Measurements from ENCODE around the gene ENOSF1. TPM values are rescaled to one million over a fixed set of nuclear protein-coding genes. Genes with fewer than 3 reads are reported as not detected.

ENOSF1 gene
- total and polyA plus RNA-seq, 2 donors (not counting 1 experiment from before 2014, with no cell fraction given): 8.0 to 34.8 TPM

GRCh38 chr18:622289-622688, 90.1 kb downstream of the ENOSF1 start:
- Histone ChIP-seq H4K20me1 (ENCODE audit: control insufficient read depth, insufficient read depth, low read length, poor library complexity, severe bottlenecking) (no peaks in the 10 kb centered on the region), H2AFZ (ENCODE audit: insufficient read depth, low read depth, low read length, poor library complexity, severe bottlenecking) (no peak overlapping the region), H3K27me3 (replicated peaks in 1 of 4; ENCODE audit: control extremely low read depth in 1 of 4, control insufficient read depth in 3 of 4, insufficient read depth in 4 of 4, low read length in 3 of 4) (peaks cover 0 to 2% (median 0%) of the 10 kb centered on the region in 4 experiments), H3K4me2 (replicated peaks; ENCODE audit: low read depth, low read length, poor library complexity, severe bottlenecking) (no peak overlapping the region), H3K4me3 (ENCODE audit: control extremely low read depth in 1 of 5, extremely low read depth in 1 of 5, insufficient read depth in 1 of 5, low read depth in 2 of 5, low read length in 4 of 5) (no peak overlapping the region), H3K36me3 (replicated peaks in 1 of 2; ENCODE audit: control extremely low read depth in 1 of 2, control insufficient read depth in 1 of 2, extremely low read depth in 1 of 2, insufficient read depth in 2 of 2, low read length in 1 of 2) (no peaks in the 10 kb centered on the region), H3K79me2 (ENCODE audit: control insufficient read depth, insufficient read depth, low read length) (no peaks in the 10 kb centered on the region), H3K4me1 (ENCODE audit: control insufficient read depth in 2 of 2, insufficient read depth in 2 of 2, low read length in 2 of 2) (no peaks in the 10 kb centered on the region), H3K27ac (ENCODE audit: low read length in 2 of 2) (no peak overlapping the region), H3K9me3 (ENCODE audit: control extremely low read depth in 1 of 3, control insufficient read depth in 2 of 3, insufficient read depth in 1 of 3, low read length in 2 of 3) (no peaks in the 10 kb centered on the region), H3K9ac (ENCODE audit: low read length) (no peak overlapping the region)
- Mint-ChIP-seq H3K4me3 (no peak overlapping the region), H3K27me3 (peaks cover 26% of the 10 kb centered on the region), H3K27ac (no peak overlapping the region), H3K4me1 (no peaks in the 10 kb centered on the region), H3K9me3 (ENCODE audit: insufficient read depth) (no peaks in the 10 kb centered on the region)
- ChIA-PET POLR2A (no interaction called here), CTCF (interaction anchor here (1.0 to 5.8 kb wide), 3 partner anchors 8 to 217 kb away, joined by 3 to 44 read pairs (median 30); no protein-coding TSS in a partner anchor)
- TF ChIP-seq CTCF (IDR thresholded peaks at IDR 0.05) (no peak), EZH2 (IDR thresholded peaks at IDR 0.05; ENCODE audit: borderline replicate concordance, insufficient read depth, low read depth, low read length, poor library complexity, severe bottlenecking) (no peak)
- DNase-seq (no peak), ATAC-seq (ENCODE audit: low read depth) (no peak)
- intact Hi-C loops (cut with micrococcal nuclease): loop anchor here (10.0 kb wide), 1 partner anchor 1923 kb away; no protein-coding TSS in a partner anchor
- 100% methylated on average over 4 of the region's 6 CpGs for WGBS (ENCODE audit: insufficient coverage)

- WGBS (ENCODE audit: insufficient coverage): 100% methylated on average over 4 of the region's 7 CpGs
- Histone ChIP-seq H3K9me3 (ENCODE audit: control extremely low read depth in 1 of 3, control insufficient read depth in 2 of 3, insufficient read depth in 1 of 3, low read length in 2 of 3) (no peaks in the 10 kb centered on the region), H3K4me2 (replicated peaks; ENCODE audit: low read depth, low read length, poor library complexity, severe bottlenecking) (no peak overlapping the region), H3K79me2 (ENCODE audit: control insufficient read depth, insufficient read depth, low read length) (no peaks in the 10 kb centered on the region), H3K36me3 (replicated peaks in 1 of 2; ENCODE audit: control extremely low read depth in 1 of 2, control insufficient read depth in 1 of 2, extremely low read depth in 1 of 2, insufficient read depth in 2 of 2, low read length in 1 of 2) (no peaks in the 10 kb centered on the region), H3K27ac (ENCODE audit: low read length in 2 of 2) (no peak overlapping the region), H4K20me1 (ENCODE audit: control insufficient read depth, insufficient read depth, low read length, poor library complexity, severe bottlenecking) (no peaks in the 10 kb centered on the region), H3K4me1 (ENCODE audit: control insufficient read depth in 2 of 2, insufficient read depth in 2 of 2, low read length in 2 of 2) (no peaks in the 10 kb centered on the region), H3K4me3 (ENCODE audit: control extremely low read depth in 1 of 5, extremely low read depth in 1 of 5, insufficient read depth in 1 of 5, low read depth in 2 of 5, low read length in 4 of 5) (no peak overlapping the region), H2AFZ (ENCODE audit: insufficient read depth, low read depth, low read length, poor library complexity, severe bottlenecking) (no peak overlapping the region), H3K27me3 (replicated peaks in 1 of 4; ENCODE audit: control extremely low read depth in 1 of 4, control insufficient read depth in 3 of 4, insufficient read depth in 4 of 4, low read length in 3 of 4) (peaks cover 0 to 2% (median 0%) of the 10 kb centered on the region in 4 experiments), H3K9ac (ENCODE audit: low read length) (no peak overlapping the region)
- no peak overlapping the region for H3K4me3 Mint-ChIP-seq
- H3K27ac Mint-ChIP-seq: no peak overlapping the region
- no peaks in the 10 kb centered on the region for H3K9me3 Mint-ChIP-seq (ENCODE audit: insufficient read depth)
- TF ChIP-seq CTCF (IDR thresholded peaks at IDR 0.05): no peak
- no peak for TF ChIP-seq EZH2 (IDR thresholded peaks at IDR 0.05; ENCODE audit: borderline replicate concordance, insufficient read depth, low read depth, low read length, poor library complexity, severe bottlenecking)
- intact Hi-C loops (cut with micrococcal nuclease): loop anchor here (10.0 kb wide), 1 partner anchor 1923 kb away; no protein-coding TSS in a partner anchor
- peaks cover 26% of the 10 kb centered on the region for H3K27me3 Mint-ChIP-seq
- no peaks in the 10 kb centered on the region for H3K4me1 Mint-ChIP-seq
- DNase-seq: no peak
- ATAC-seq (ENCODE audit: low read depth): no peak
- ChIA-PET POLR2A (no interaction called here), CTCF (interaction anchor here (1.4 kb wide), 1 partner anchor 209 kb away, joined by 5 read pairs; no protein-coding TSS in a partner anchor)
Measured at GRCh38 chr18:621291-622043, 91.0 kb downstream of the ENOSF1 start.
